HL-60 (cell line): Measurements from ENCODE around the gene DNAJB4.

Source experiments
- CTCF ChIP-seq: IDR thresholded peaks from one replicate; pipeline ENCODE4 v1.5.1; 2011; ENCODE audit warnings: low read length, control low read depth, inconsistent platforms; ENCODE audit not compliant: insufficient read depth
- GABPA ChIP-seq: IDR thresholded peaks from 2 replicates; pipeline ENCODE4 v1.6.1; 2012; ENCODE audit warnings: low read depth
- POLR2AphosphoS5 ChIP-seq: IDR thresholded peaks from 2 replicates; pipeline ENCODE4 v1.6.1; 2012; ENCODE audit warnings: low read depth
- REST ChIP-seq: IDR thresholded peaks from 2 replicates; pipeline ENCODE4 v1.6.1; 2012; ENCODE audit warnings: low read depth; ENCODE audit not compliant: insufficient replicate concordance

- no peak for TF ChIP-seq POLR2AphosphoS5
- no peak for TF ChIP-seq CTCF
- no peak for TF ChIP-seq GABPA
- TF ChIP-seq REST: no peak
Measured at GRCh38 chr1:78052685-78053405, 48.1 kb downstream of the DNAJB4 start.
